Stimulated activated CD8-positive, alpha-beta memory T cell treated with anti-CD3 and anti-CD28 coated beads, Interleukin-12 subunit alpha, Interleukin-12 subunit beta, amount 100 ng/mL, for 24 hours (primary cell): ENCODE results near the gene FILIP1L.
"Not testable (repeated sequence)": the region's sequence is repeated elsewhere in the genome, so short reads cannot be mapped to it uniquely, and the experiment has no call there.

Source experiments
- DNase-seq: peaks from one replicate; pipeline ENCODE4 v3.0.0-alpha.2; 2020; ENCODE audit errors: extremely low read depth

The FILIP1L gene

GRCh38 chr3:99842826-99843589, 271.3 kb downstream of the FILIP1L start:
- DNase-seq, result no peak

- DNase-seq, result not testable (repeated sequence)
Observed at GRCh38 chr3:99841949-99842348, 272.4 kb downstream of the FILIP1L start.

GRCh38 chr3:99839613-99840012, 274.7 kb downstream of the FILIP1L start:
- DNase-seq, result no peak

- no peak for DNase-seq
Observed at GRCh38 chr3:99838755-99839154, 275.5 kb downstream of the FILIP1L start.

- DNase-seq, result no peak
Observed at GRCh38 chr3:99837715-99838114, 276.6 kb downstream of the FILIP1L start.

GRCh38 chr3:99836681-99837080, 277.6 kb downstream of the FILIP1L start:
- DNase-seq, result no peak

- DNase-seq, result no peak
Observed at GRCh38 chr3:99834211-99834957, 279.9 kb downstream of the FILIP1L start.

- DNase-seq, result no peak
Observed at GRCh38 chr3:99833617-99834205, 280.6 kb downstream of the FILIP1L start.

- DNase-seq, result no peak
Observed at GRCh38 chr3:99829844-99830243, 284.5 kb downstream of the FILIP1L start.

GRCh38 chr3:99825004-99825640, 289.2 kb downstream of the FILIP1L start:
- DNase-seq, result no peak

- DNase-seq, result no peak
Observed at GRCh38 chr3:99823723-99824711, 290.3 kb downstream of the FILIP1L start.

- no peak for DNase-seq
Observed at GRCh38 chr3:99818818-99819217, 295.5 kb downstream of the FILIP1L start.

- DNase-seq, result peak; percentile 90
Observed at GRCh38 chr3:99817437-99818240, 296.7 kb downstream of the FILIP1L start, which contains the start of gene CMSS1. Gene CMSS1, plus strand, starts transcription at chr3:99817862.

GRCh38 chr3:99817047-99817436, 297.3 kb downstream of the FILIP1L start:
- no peak for DNase-seq

- DNase-seq, result no peak
Observed at GRCh38 chr3:99810403-99810802, 303.9 kb downstream of the FILIP1L start.

GRCh38 chr3:99809565-99809964, 304.7 kb downstream of the FILIP1L start:
- no peak for DNase-seq

GRCh38 chr3:99808163-99808794, 306.0 kb downstream of the FILIP1L start:
- DNase-seq, result no peak

- no peak for DNase-seq
Observed at GRCh38 chr3:99805160-99805559, 309.1 kb downstream of the FILIP1L start.

- no peak for DNase-seq
Observed at GRCh38 chr3:99803297-99803696, 311.0 kb downstream of the FILIP1L start.

- no peak for DNase-seq
Observed at GRCh38 chr3:99799422-99799821, 314.9 kb downstream of the FILIP1L start.
